AG08396 (cell line): ENCODE measurements around the gene ERF.

ENCODE experiments used
- DNase-seq: peaks from one replicate; pipeline ENCODE4 v3.0.0; 2012; ENCODE audit warnings: low spot score, mixed read lengths

The ERF gene

GRCh38 chr19:42287017-42287826 is 32.3 kb upstream of the ERF start:
- no peak for DNase-seq

- DNase-seq: peak; percentile 63
These were observed 31.6 kb upstream of the ERF start for GRCh38 chr19:42286349-42287016.

- DNase-seq: no peak
These were observed 31.0 kb upstream of the ERF start for GRCh38 chr19:42285988-42286348.

- DNase-seq: no peak
These were observed 30.6 kb upstream of the ERF start for GRCh38 chr19:42285541-42285941.

- DNase-seq: no peak
These were observed 29.8 kb upstream of the ERF start for GRCh38 chr19:42284591-42285341.

GRCh38 chr19:42284066-42284501 is 29.2 kb upstream of the ERF start:
- peak; percentile 97 for DNase-seq

GRCh38 chr19:42283188-42284065 is 28.5 kb upstream of the ERF start:
- peak; percentile 98 for DNase-seq

- DNase-seq: no peak
These were observed 27.9 kb upstream of the ERF start for GRCh38 chr19:42282819-42283187.

- DNase-seq: peak; percentile 35
These were observed 27.2 kb upstream of the ERF start for GRCh38 chr19:42281827-42282762.

- DNase-seq: peak; percentile 56
These were observed 26.4 kb upstream of the ERF start for GRCh38 chr19:42281146-42281826.

- DNase-seq: peak; percentile 78
These were observed 25.9 kb upstream of the ERF start for GRCh38 chr19:42280815-42281145.

GRCh38 chr19:42279902-42280814 is 25.2 kb upstream of the ERF start:
- peak; percentile 98 for DNase-seq

GRCh38 chr19:42279155-42279901 is 24.4 kb upstream of the ERF start:
- DNase-seq: no peak

- no peak for DNase-seq
These were observed 23.7 kb upstream of the ERF start for GRCh38 chr19:42278452-42279154.

GRCh38 chr19:42277821-42278451 is 23.0 kb upstream of the ERF start:
- peak; percentile 38 for DNase-seq

GRCh38 chr19:42276821-42277220 is 21.9 kb upstream of the ERF start:
- DNase-seq: peak; percentile 29

- DNase-seq: no peak
These were observed 21.4 kb upstream of the ERF start for GRCh38 chr19:42276284-42276683.
